ENCODE measurements around the gene HOXA6. TPM values are rescaled to one million over a fixed set of nuclear protein-coding genes. Genes with fewer than 3 reads are reported as not detected.
A peak's percentile ranks its signal among the peaks of the same experiment; 100 is the strongest.

Gene HOXA6
- total RNA-seq, 1 experiment from 2014 or later, result not detected

DNA sequence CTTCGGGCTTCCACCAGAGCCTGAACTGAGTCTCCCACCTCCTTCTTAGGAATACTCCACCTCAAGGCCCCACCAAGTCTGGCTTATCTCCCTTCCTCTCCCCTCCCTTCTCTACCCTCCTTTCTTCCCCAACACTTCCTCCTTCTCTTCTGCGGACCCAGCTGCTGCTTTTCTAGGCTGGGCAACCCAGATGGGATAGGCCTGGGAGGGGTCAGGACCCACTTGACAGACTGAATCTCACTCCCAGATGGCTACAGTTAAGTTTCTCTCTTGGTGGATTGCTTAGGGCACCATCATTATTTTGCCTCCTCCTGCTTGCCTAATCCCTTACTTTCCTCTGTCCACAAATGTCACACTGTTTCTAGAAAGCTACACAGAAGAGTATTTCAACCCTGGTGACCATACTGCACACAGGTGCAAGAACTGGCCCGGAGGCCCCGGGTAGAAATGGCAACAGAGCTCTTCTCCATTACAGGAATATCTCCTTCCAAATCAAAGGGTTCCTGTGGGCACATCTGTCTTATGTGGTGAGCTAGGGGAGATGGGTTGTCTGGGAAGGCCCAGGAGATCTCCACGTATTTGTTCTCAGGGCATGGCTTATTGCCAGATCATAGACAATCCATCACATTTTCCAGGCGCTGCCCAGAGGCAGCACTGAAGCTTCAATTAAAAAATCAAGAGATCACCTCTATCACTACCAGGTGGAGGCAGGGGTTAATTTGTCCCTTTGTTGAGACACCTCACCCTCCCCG, 42.6 kb upstream of the HOXA6 start:
- H3K4me3 Mint-ChIP-seq, result no peak overlapping the region
- ChIA-PET CTCF (interaction anchor here (1.2 to 5.5 kb wide), 2 partner anchors 11 to 16 kb away, joined by 3 to 34 read pairs; partner anchors contain the start of gene HOXA10), POLR2A (no interaction called here)
- H3K9me3 Mint-ChIP-seq, result no peaks in the 10 kb centered on the region
- H3K27me3 Mint-ChIP-seq (ENCODE audit: low read depth), result peaks cover 100% of the 10 kb centered on the region
- H3K4me1 Mint-ChIP-seq, result peaks cover 44% of the 10 kb centered on the region
- ATAC-seq (no peak), DNase-seq (ENCODE audit: low spot score) (no peak)
- no peak overlapping the region for H3K27ac Mint-ChIP-seq
- TF ChIP-seq ZNF232 (CRISPR knock-in tag; IDR thresholded peaks at IDR 0.05) (no peak), ZNF219 (CRISPR knock-in tag; IDR thresholded peaks at IDR 0.05; ENCODE audit: borderline replicate concordance) (no peak), SMAD3 (CRISPR knock-in tag; IDR thresholded peaks at IDR 0.05; ENCODE audit: borderline replicate concordance) (no peak), OVOL2 (CRISPR knock-in tag; IDR thresholded peaks at IDR 0.05; ENCODE audit: borderline replicate concordance) (no peak)
- TF ChIP-seq, protein P1, sequence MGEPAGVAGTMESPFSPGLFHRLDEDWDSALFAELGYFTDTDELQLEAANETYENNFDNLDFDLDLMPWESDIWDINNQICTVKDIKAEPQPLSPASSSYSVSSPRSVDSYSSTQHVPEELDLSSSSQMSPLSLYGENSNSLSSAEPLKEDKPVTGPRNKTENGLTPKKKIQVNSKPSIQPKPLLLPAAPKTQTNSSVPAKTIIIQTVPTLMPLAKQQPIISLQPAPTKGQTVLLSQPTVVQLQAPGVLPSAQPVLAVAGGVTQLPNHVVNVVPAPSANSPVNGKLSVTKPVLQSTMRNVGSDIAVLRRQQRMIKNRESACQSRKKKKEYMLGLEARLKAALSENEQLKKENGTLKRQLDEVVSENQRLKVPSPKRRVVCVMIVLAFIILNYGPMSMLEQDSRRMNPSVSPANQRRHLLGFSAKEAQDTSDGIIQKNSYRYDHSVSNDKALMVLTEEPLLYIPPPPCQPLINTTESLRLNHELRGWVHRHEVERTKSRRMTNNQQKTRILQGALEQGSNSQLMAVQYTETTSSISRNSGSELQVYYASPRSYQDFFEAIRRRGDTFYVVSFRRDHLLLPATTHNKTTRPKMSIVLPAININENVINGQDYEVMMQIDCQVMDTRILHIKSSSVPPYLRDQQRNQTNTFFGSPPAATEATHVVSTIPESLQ (CRISPR knock-in tag; IDR thresholded peaks at IDR 0.05), result no peak
- H3K36me3 Mint-ChIP-seq, result 0 out of 2 replicates have a peak, but pooled peaks cover 3% of the 10 kb centered on the region

DNA sequence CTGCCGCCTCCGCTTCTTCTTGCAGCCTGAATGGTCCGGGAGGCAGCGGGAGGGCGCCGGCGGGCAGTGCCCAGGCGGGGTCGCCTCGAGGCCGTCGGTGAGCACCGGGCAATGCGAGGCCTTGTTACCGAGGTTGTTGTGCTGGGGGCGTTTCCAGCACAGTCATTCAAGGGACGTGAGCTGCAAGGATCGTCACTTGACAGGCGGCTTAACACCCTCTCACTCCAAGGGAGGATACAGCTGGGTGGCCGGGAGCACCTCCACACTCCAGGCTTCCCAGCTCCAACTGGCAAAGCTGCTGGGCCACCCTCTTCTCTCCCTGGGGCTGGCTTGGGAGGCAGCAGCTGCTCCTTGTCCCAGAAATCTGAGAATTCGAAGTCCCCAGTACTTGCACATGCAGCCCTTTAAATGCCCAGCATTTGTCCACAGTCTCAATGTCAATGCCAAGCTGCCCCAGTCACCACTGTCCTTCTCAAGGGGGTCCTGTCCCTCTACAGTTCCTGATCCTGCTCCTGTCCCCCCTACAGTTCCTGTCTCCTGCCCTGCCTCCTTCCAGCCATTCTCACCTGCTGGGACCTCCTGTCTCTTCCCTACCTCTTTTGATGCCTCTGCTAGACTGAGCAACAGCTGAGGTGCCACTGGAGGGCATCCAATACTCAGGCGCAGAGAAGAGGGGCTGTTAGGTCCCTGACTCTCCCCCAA, 41.9 kb upstream of the HOXA6 start:
- ChIA-PET POLR2A (no interaction called here), CTCF (interaction anchor here (1.2 to 5.5 kb wide), 2 partner anchors 10 to 15 kb away, joined by 3 to 34 read pairs; partner anchors contain the start of gene HOXA10)
- Mint-ChIP-seq H3K27ac (no peak overlapping the region), H3K27me3 (ENCODE audit: low read depth) (peaks cover 100% of the 10 kb centered on the region), H3K9me3 (no peaks in the 10 kb centered on the region), H3K4me3 (0 out of 2 replicates have a peak overlapping the region, but pooled peaks have one; percentile 31), H3K4me1 (peaks cover 50% of the 10 kb centered on the region), H3K36me3 (0 out of 2 replicates have a peak, but pooled peaks cover 3% of the 10 kb centered on the region)
- TF ChIP-seq SMAD3 (CRISPR knock-in tag; IDR thresholded peaks at IDR 0.05; ENCODE audit: borderline replicate concordance) (no peak), ZNF423 (CRISPR knock-in tag; IDR thresholded peaks at IDR 0.05) (no peak), ZNF232 (CRISPR knock-in tag; IDR thresholded peaks at IDR 0.05) (no peak), ZNF219 (CRISPR knock-in tag; IDR thresholded peaks at IDR 0.05; ENCODE audit: borderline replicate concordance) (no peak), NR3C1 (CRISPR knock-in tag; conservative IDR thresholded peaks at IDR 0.05; ENCODE audit: low read depth) (no peak), SMAD4 (CRISPR knock-in tag; IDR thresholded peaks at IDR 0.05) (no peak), HMGA2 (CRISPR knock-in tag; IDR thresholded peaks at IDR 0.05) (no peak)
- TF ChIP-seq, protein P2, sequence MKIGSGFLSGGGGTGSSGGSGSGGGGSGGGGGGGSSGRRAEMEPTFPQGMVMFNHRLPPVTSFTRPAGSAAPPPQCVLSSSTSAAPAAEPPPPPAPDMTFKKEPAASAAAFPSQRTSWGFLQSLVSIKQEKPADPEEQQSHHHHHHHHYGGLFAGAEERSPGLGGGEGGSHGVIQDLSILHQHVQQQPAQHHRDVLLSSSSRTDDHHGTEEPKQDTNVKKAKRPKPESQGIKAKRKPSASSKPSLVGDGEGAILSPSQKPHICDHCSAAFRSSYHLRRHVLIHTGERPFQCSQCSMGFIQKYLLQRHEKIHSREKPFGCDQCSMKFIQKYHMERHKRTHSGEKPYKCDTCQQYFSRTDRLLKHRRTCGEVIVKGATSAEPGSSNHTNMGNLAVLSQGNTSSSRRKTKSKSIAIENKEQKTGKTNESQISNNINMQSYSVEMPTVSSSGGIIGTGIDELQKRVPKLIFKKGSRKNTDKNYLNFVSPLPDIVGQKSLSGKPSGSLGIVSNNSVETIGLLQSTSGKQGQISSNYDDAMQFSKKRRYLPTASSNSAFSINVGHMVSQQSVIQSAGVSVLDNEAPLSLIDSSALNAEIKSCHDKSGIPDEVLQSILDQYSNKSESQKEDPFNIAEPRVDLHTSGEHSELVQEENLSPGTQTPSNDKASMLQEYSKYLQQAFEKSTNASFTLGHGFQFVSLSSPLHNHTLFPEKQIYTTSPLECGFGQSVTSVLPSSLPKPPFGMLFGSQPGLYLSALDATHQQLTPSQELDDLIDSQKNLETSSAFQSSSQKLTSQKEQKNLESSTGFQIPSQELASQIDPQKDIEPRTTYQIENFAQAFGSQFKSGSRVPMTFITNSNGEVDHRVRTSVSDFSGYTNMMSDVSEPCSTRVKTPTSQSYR (CRISPR knock-in tag; IDR thresholded peaks at IDR 0.05), result no peak
- TF ChIP-seq, protein P3, sequence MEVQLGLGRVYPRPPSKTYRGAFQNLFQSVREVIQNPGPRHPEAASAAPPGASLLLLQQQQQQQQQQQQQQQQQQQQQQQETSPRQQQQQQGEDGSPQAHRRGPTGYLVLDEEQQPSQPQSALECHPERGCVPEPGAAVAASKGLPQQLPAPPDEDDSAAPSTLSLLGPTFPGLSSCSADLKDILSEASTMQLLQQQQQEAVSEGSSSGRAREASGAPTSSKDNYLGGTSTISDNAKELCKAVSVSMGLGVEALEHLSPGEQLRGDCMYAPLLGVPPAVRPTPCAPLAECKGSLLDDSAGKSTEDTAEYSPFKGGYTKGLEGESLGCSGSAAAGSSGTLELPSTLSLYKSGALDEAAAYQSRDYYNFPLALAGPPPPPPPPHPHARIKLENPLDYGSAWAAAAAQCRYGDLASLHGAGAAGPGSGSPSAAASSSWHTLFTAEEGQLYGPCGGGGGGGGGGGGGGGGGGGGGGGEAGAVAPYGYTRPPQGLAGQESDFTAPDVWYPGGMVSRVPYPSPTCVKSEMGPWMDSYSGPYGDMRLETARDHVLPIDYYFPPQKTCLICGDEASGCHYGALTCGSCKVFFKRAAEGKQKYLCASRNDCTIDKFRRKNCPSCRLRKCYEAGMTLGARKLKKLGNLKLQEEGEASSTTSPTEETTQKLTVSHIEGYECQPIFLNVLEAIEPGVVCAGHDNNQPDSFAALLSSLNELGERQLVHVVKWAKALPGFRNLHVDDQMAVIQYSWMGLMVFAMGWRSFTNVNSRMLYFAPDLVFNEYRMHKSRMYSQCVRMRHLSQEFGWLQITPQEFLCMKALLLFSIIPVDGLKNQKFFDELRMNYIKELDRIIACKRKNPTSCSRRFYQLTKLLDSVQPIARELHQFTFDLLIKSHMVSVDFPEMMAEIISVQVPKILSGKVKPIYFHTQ (CRISPR knock-in tag; IDR thresholded peaks at IDR 0.05), result no peak
- TF ChIP-seq, protein P4, sequence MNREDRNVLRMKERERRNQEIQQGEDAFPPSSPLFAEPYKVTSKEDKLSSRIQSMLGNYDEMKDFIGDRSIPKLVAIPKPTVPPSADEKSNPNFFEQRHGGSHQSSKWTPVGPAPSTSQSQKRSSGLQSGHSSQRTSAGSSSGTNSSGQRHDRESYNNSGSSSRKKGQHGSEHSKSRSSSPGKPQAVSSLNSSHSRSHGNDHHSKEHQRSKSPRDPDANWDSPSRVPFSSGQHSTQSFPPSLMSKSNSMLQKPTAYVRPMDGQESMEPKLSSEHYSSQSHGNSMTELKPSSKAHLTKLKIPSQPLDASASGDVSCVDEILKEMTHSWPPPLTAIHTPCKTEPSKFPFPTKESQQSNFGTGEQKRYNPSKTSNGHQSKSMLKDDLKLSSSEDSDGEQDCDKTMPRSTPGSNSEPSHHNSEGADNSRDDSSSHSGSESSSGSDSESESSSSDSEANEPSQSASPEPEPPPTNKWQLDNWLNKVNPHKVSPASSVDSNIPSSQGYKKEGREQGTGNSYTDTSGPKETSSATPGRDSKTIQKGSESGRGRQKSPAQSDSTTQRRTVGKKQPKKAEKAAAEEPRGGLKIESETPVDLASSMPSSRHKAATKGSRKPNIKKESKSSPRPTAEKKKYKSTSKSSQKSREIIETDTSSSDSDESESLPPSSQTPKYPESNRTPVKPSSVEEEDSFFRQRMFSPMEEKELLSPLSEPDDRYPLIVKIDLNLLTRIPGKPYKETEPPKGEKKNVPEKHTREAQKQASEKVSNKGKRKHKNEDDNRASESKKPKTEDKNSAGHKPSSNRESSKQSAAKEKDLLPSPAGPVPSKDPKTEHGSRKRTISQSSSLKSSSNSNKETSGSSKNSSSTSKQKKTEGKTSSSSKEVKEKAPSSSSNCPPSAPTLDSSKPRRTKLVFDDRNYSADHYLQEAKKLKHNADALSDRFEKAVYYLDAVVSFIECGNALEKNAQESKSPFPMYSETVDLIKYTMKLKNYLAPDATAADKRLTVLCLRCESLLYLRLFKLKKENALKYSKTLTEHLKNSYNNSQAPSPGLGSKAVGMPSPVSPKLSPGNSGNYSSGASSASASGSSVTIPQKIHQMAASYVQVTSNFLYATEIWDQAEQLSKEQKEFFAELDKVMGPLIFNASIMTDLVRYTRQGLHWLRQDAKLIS (CRISPR knock-in tag; IDR thresholded peaks at IDR 0.05; ENCODE audit: borderline replicate concordance), result no peak
- DNase-seq (ENCODE audit: low spot score) (no peak), ATAC-seq (no peak; the same call in 1 of the 2 replicates)
